Inflammatory macrophage (primary cell): ENCODE data around the gene FSTL4.

ENCODE experiments used
- DNase-seq, 2 donors: peaks; one replicate each; pipeline ENCODE4 v3.0.0-alpha.2; 2020 to 2022

The FSTL4 gene

GRCh38 chr5:133362438-133362837 is 249.9 kb downstream of the FSTL4 start:
- no peak for DNase-seq

GRCh38 chr5:133361922-133362321 is 250.4 kb downstream of the FSTL4 start:
- DNase-seq: no peak

- no peak for DNase-seq
These were observed 251.5 kb downstream of the FSTL4 start for GRCh38 chr5:133360693-133361472.

GRCh38 chr5:133359861-133360260 is 252.5 kb downstream of the FSTL4 start:
- DNase-seq: no peak

GRCh38 chr5:133358271-133358670 is 254.1 kb downstream of the FSTL4 start:
- DNase-seq: no peak

- DNase-seq: no peak
These were observed 254.6 kb downstream of the FSTL4 start for GRCh38 chr5:133357758-133358157.

GRCh38 chr5:133356984-133357421 is 255.3 kb downstream of the FSTL4 start:
- DNase-seq: no peak

- no peak for DNase-seq
These were observed 255.9 kb downstream of the FSTL4 start for GRCh38 chr5:133356396-133356983.

GRCh38 chr5:133354323-133355185 is 257.8 kb downstream of the FSTL4 start:
- peak; percentile 24 to 31 for DNase-seq

- DNase-seq: no peak
These were observed 258.6 kb downstream of the FSTL4 start for GRCh38 chr5:133353741-133354140.

GRCh38 chr5:133348406-133348805 is 263.9 kb downstream of the FSTL4 start:
- no peak for DNase-seq

- DNase-seq: no peak
These were observed 265.3 kb downstream of the FSTL4 start for GRCh38 chr5:133347039-133347438.

GRCh38 chr5:133344266-133344665 is 268.1 kb downstream of the FSTL4 start:
- no peak for DNase-seq

- DNase-seq: no peak
These were observed 269.1 kb downstream of the FSTL4 start for GRCh38 chr5:133343196-133343595.

- DNase-seq: no peak
These were observed 270.2 kb downstream of the FSTL4 start for GRCh38 chr5:133341915-133342710.

- no peak for DNase-seq
These were observed 271.0 kb downstream of the FSTL4 start for GRCh38 chr5:133341296-133341695.

GRCh38 chr5:133340822-133341221 is 271.5 kb downstream of the FSTL4 start:
- no peak for DNase-seq

GRCh38 chr5:133340002-133340755 is 272.2 kb downstream of the FSTL4 start:
- DNase-seq: no peak

GRCh38 chr5:133338504-133339355 is 273.6 kb downstream of the FSTL4 start:
- no peak for DNase-seq

GRCh38 chr5:133337795-133338445 is 274.4 kb downstream of the FSTL4 start:
- DNase-seq: no peak
